SJCRH30 (cell line): ENCODE results near the gene ITK. TPM values are rescaled to one million over a fixed set of nuclear protein-coding genes. Genes with fewer than 3 reads are reported as not detected.
"Not testable (repeated sequence)": the region's sequence is repeated elsewhere in the genome, so short reads cannot be mapped to it uniquely, and the experiment has no call there.

ENCODE experiments used
- DNase-seq, 2 experiments: peaks; one replicate each; pipeline ENCODE4 v3.0.0-alpha.2; 2015 to 2020
- H3K27ac ChIP-seq: fragments of 250-450 bp; sonication (Bioruptor Pico); 2 replicates; pipeline ENCODE4 v1.5.1; 2020; ENCODE audit warnings: mild to moderate bottlenecking, moderate library complexity
- H3K27me3 ChIP-seq: fragments of 250-450 bp; sonication (Bioruptor Pico); 2 replicates; pipeline ENCODE4 v1.5.1; 2020; ENCODE audit warnings: mild to moderate bottlenecking, moderate library complexity
- H3K36me3 ChIP-seq: fragments of 250-450 bp; sonication (Bioruptor Pico); 2 replicates; pipeline ENCODE4 v1.5.1; 2020; ENCODE audit warnings: mild to moderate bottlenecking, moderate library complexity
- H3K4me1 ChIP-seq: fragments of 250-450 bp; sonication (Bioruptor Pico); 2 replicates; pipeline ENCODE4 v1.5.1; 2020; ENCODE audit warnings: mild to moderate bottlenecking, moderate library complexity
- H3K4me3 ChIP-seq: fragments of 250-450 bp; sonication (Bioruptor Pico); 2 replicates; pipeline ENCODE4 v1.5.1; 2020; ENCODE audit warnings: mild to moderate bottlenecking, moderate library complexity
- H3K9me3 ChIP-seq: fragments of 250-450 bp; sonication (Bioruptor Pico); replicated peaks from 2 replicates; pipeline ENCODE4 v1.5.1; 2020; ENCODE audit warnings: mild to moderate bottlenecking, moderate library complexity
- total RNA-seq: library from RNA; depleted of rRNA; stranded (reverse); fragments of >200 nt; shearing (Covaris generic); gene quantifications from 2 replicates; pipeline ENCODE4 v1.2.3, GENCODE V29; 2014

ITK gene
- total RNA-seq, 1 experiment from 2014 or later = not detected

- Histone ChIP-seq H3K36me3 (no peaks in the 10 kb centered on the region), H3K4me3 (no peak overlapping the region), H3K4me1 (peaks cover 5% of the 10 kb centered on the region; the same call in 1 of the 2 replicates), H3K9me3 (no peaks in the 10 kb centered on the region), H3K27me3 (peaks cover 7% of the 10 kb centered on the region), H3K27ac (no peak overlapping the region)
- DNase-seq = no peak
These were observed 17.6 kb upstream of the ITK start for GRCh38 chr5:157162919-157163510.

DNA sequence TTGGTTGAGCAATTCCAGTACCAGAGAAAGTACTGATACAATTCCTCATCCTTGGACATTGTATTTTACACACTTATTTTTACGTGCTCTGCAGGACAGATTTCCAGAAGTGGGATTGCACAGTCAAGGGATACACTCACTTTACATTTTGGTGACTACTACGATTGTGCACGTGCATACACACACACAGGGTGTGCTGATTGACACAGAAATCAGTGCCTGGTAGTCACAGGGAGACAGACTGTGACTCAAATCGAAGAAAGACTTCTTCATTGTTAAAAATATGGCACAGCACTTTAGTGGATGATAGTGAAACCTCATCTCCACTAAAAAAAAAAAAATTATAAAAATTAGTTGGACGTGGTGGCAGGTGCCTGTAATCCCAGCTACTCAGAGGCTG is 16.1 kb upstream of the ITK start:
- DNase-seq = no peak
- H3K27ac ChIP-seq = no peak overlapping the region

DNA sequence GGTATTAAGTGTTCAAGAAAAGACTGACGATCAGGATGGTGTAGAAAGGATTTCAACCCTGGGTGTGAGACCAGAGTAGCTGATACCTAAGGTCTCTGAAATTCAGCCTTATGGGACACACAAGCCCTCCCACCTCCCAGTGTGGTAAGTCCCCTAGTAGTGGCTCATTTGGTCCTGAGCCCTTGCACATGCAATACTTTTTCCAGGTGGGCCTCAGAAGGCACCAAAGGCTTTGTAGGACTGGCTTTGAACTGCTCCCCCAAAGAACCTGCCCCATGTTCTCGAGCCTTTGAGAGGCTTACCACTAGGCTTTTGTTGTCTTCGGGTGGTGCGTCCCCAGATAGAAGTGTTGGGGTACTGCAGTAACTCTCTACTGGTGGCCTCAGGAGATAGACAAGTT is 15.4 kb upstream of the ITK start:
- H3K27ac ChIP-seq = no peak overlapping the region
- H3K36me3 ChIP-seq = no peaks in the 10 kb centered on the region
- no peak overlapping the region for H3K4me3 ChIP-seq
- H3K27me3 ChIP-seq = peaks cover 7% of the 10 kb centered on the region
- DNase-seq = no peak
- no peaks in the 10 kb centered on the region for H3K9me3 ChIP-seq
- H3K4me1 ChIP-seq = peaks cover 5% of the 10 kb centered on the region; the same call in 1 of the 2 replicates

More for the DNA sequence above, 16.1 kb upstream of the ITK start:
- H3K4me1 ChIP-seq = peaks cover 5% of the 10 kb centered on the region; the same call in 1 of the 2 replicates
- no peaks in the 10 kb centered on the region for H3K9me3 ChIP-seq
- no peak overlapping the region for H3K4me3 ChIP-seq
- H3K27me3 ChIP-seq = peaks cover 7% of the 10 kb centered on the region
- H3K36me3 ChIP-seq = no peaks in the 10 kb centered on the region

- no peak overlapping the region for H3K27ac ChIP-seq
- H3K4me3 ChIP-seq = no peak overlapping the region
- H3K36me3 ChIP-seq = no peaks in the 10 kb centered on the region
- H3K9me3 ChIP-seq = no peaks in the 10 kb centered on the region
- no peak for DNase-seq
- H3K27me3 ChIP-seq = peaks cover 7% of the 10 kb centered on the region
- H3K4me1 ChIP-seq = peaks cover 5% of the 10 kb centered on the region; the same call in 1 of the 2 replicates
These were observed 15.0 kb upstream of the ITK start for GRCh38 chr5:157165668-157166067.

DNA sequence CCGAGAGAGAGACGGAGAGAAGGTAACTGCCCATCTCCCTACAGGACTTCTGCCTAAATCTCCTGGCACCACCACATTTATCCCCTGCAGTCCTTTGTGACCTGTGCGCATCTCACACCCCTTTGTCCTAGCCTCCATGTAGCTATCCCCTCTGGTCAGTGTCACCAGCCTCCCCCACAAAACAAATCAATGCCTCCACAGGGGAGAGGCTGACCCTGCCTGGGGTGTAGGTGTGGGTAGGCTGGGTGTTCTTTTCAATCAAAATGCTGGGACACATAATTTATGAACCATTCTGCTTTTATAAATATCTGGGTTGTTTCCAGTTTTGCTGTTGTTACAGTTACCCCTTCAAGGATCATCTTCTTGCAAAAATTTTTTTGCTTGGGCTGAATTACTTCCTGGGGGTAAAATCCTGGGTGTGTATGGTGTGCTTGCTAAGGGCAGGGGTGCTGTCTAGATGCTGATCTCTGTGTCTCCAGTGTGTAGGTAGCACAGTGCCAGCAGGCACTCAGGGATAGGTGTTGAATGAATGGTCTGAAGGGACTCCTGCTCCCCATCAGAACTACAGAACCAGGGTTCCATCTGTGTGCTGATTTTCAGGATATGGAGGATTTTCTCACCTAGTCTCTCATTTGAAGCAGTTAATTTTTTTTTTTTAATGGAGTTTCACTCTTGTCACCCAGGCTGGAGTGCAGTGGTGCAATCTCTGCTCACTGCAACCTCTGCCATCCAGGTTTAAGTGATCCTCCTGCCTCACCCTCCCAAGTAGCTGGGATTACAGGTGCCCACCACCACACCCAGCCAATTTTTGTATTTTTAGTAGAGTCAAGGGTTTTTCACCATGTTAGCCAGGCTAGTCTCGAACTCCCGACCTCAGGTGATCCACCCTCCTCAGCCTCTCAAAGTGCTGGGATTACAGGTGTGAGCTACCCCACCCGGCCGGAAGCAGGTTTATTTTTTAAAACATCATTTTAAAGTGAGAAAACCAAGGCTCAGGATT is 14.1 kb upstream of the ITK start, which contains the start of gene GARIN3:
Gene GARIN3, minus strand, starts transcription at position 51 of the 1,000 bp plus-strand sequence. CDS start 96 bp downstream, outside the sequence.
- peaks cover 7% of the 10 kb centered on the region; the same call in 1 of the 2 replicates for H3K27me3 ChIP-seq
- no peaks in the 10 kb centered on the region for H3K9me3 ChIP-seq
- H3K4me3 ChIP-seq = no peak within 1 kb of the TSS
- no peaks in the 10 kb centered on the region for H3K36me3 ChIP-seq
- no peak for DNase-seq
- no peak within 1 kb of the TSS for H3K27ac ChIP-seq
- peaks cover 5% of the 10 kb centered on the region; the same call in 1 of the 2 replicates for H3K4me1 ChIP-seq

GRCh38 chr5:157167214-157167621 is 13.4 kb upstream of the ITK start:
- Histone ChIP-seq H3K9me3 (no peaks in the 10 kb centered on the region), H3K4me1 (peaks cover 5% of the 10 kb centered on the region; the same call in 1 of the 2 replicates), H3K27me3 (peaks cover 5% of the 10 kb centered on the region; the same call in 1 of the 2 replicates), H3K36me3 (no peaks in the 10 kb centered on the region), H3K27ac (no peak overlapping the region), H3K4me3 (no peak overlapping the region)
- peak; percentile 26 to 60 for DNase-seq

- no peak for DNase-seq
These were observed 12.4 kb upstream of the ITK start for GRCh38 chr5:157168286-157168685.

DNA sequence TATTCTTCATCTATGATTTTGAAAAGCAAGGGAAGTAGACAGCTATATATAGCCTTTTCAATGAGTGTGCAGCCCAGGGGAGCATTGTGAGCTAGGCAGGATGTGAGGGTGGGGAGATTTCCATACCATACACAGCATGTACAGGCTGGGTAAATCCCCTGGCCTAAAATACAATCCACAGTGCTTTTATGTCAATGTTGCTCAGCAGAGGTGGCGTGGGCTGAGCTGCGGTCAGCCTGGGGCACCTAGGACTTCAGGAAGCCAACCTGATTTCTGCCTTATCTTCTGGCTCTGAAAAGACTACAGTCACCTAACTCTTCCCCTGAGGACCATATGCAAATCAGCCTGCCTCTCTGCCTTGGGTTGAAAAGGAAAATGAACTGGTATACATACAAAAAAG is 8.2 kb upstream of the ITK start:
- Histone ChIP-seq H3K4me1 (peaks cover 2% of the 10 kb centered on the region; the same call in 1 of the 2 replicates), H3K27ac (no peak overlapping the region), H3K36me3 (no peaks in the 10 kb centered on the region), H3K4me3 (no peak overlapping the region), H3K9me3 (no peaks in the 10 kb centered on the region), H3K27me3 (no peaks in the 10 kb centered on the region)
- DNase-seq = no peak

More at GRCh38 chr5:157168286-157168685, 12.4 kb upstream of the ITK start:
- no peaks in the 10 kb centered on the region for H3K36me3 ChIP-seq
- H3K27ac ChIP-seq = no peak overlapping the region
- H3K4me3 ChIP-seq = no peak overlapping the region
- H3K4me1 ChIP-seq = peaks cover 5% of the 10 kb centered on the region; the same call in 1 of the 2 replicates
- H3K9me3 ChIP-seq = no peaks in the 10 kb centered on the region
- 0 out of 2 replicates have a peak, but pooled peaks cover 5% of the 10 kb centered on the region for H3K27me3 ChIP-seq

- Histone ChIP-seq H3K27me3 (no peaks in the 10 kb centered on the region), H3K27ac (no peak overlapping the region), H3K36me3 (no peaks in the 10 kb centered on the region), H3K4me1 (no peaks in the 10 kb centered on the region), H3K9me3 (no peaks in the 10 kb centered on the region), H3K4me3 (no peak overlapping the region)
- no peak for DNase-seq
These were observed 5.5 kb upstream of the ITK start for GRCh38 chr5:157175071-157175612.

DNA sequence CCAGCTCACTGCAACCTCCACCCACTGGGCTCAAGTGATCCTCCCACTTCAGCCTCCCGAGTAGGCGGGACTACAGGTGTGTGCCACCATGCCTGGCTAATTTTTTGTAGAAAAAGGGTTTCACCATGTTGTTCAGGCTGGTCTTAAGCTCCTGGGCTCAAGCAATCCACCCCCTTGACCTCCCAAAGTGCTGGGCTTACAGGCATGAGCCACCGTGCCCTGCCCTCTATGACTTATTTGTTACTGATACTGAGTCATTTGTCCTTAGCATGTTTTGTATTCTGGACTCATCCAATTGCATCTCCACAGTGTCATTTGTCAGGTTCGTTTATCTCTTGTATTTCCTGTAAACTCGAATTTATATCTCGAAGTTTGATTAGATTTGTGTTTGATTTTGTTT is 2.7 kb upstream of the ITK start:
- H3K4me1 ChIP-seq = no peaks in the 10 kb centered on the region
- H3K9me3 ChIP-seq = no peaks in the 10 kb centered on the region
- H3K4me3 ChIP-seq = no peak overlapping the region
- no peaks in the 10 kb centered on the region for H3K27me3 ChIP-seq
- no peak overlapping the region for H3K27ac ChIP-seq
- DNase-seq = no peak
- no peaks in the 10 kb centered on the region for H3K36me3 ChIP-seq

- no peaks in the 10 kb centered on the region for H3K27me3 ChIP-seq
- H3K4me1 ChIP-seq = no peaks in the 10 kb centered on the region
These were observed 1.7 kb upstream of the ITK start for GRCh38 chr5:157178966-157179365.

GRCh38 chr5:157182143-157182757 is 1.6 kb downstream of the ITK start:
- Histone ChIP-seq H3K4me3 (no peak overlapping the region), H3K4me1 (no peaks in the 10 kb centered on the region), H3K36me3 (no peaks in the 10 kb centered on the region), H3K27ac (no peak overlapping the region), H3K9me3 (no peaks in the 10 kb centered on the region), H3K27me3 (0 out of 2 replicates have a peak, but pooled peaks cover 5% of the 10 kb centered on the region)
- DNase-seq = no peak

More at GRCh38 chr5:157178966-157179365, 1.7 kb upstream of the ITK start:
- Histone ChIP-seq H3K36me3 (no peaks in the 10 kb centered on the region), H3K9me3 (no peaks in the 10 kb centered on the region), H3K4me3 (no peak overlapping the region), H3K27ac (no peak overlapping the region)
- DNase-seq = no peak

GRCh38 chr5:157184117-157184670 is 3.6 kb downstream of the ITK start:
- Histone ChIP-seq H3K4me3 (no peak overlapping the region), H3K36me3 (no peaks in the 10 kb centered on the region), H3K9me3 (no peaks in the 10 kb centered on the region), H3K27me3 (0 out of 2 replicates have a peak, but pooled peaks cover 8% of the 10 kb centered on the region), H3K4me1 (no peaks in the 10 kb centered on the region), H3K27ac (no peak overlapping the region)
- DNase-seq = peak in 1 of 2 experiments; percentile 7

- not testable (repeated sequence) for H3K9me3 ChIP-seq, H3K36me3 ChIP-seq, H3K4me3 ChIP-seq, H3K27me3 ChIP-seq, H3K4me1 ChIP-seq, DNase-seq, H3K27ac ChIP-seq
These were observed 4.5 kb downstream of the ITK start for GRCh38 chr5:157185122-157185521.
